ENCODE measurements around the gene ASCL2. TPM values are rescaled to one million over a fixed set of nuclear protein-coding genes. Genes with fewer than 3 reads are reported as not detected.

ASCL2 gene
- 1 to 10 TPM in 2 of 6 donors, under 1 TPM in 4; 0.24 to 1.4 (median 0.69) TPM for total RNA-seq
- polyA plus RNA-seq = 1 to 10 TPM; 1.4 to 7.0 TPM

- Histone ChIP-seq H3K36me3 (no peaks in the 10 kb centered on the region), H3K27me3 (peaks cover 0 to 9% (median 3%) of the 10 kb centered on the region in 4 donors), H3K4me3 (peak within 1 kb of the TSS; percentile 10 to 51 (median 28)), H3K9me3 (no peaks in the 10 kb centered on the region), H3K27ac (peak within 1 kb of the TSS; percentile 5 to 67 (median 37)), H3K4me1 (peaks cover 0 to 3% (median 0%) of the 10 kb centered on the region in 3 donors)
- TF ChIP-seq CTCF (IDR thresholded peaks at IDR 0.05) = no peak
- ATAC-seq = peak in 1 of 4 donors; percentile 10
- DNase-seq = peak in 1 of 6 donors; percentile 61
- FAIRE-seq = no peak
- intact Hi-C loops (cut with DNase I) = no loop called here
- 3 to 4% methylated on average over 75 to 89 of the region's 89 CpGs for WGBS, 2 donors
Measured at GRCh38 chr11:2270322-2271076, at the start of gene ASCL2. ASCL2 (minus strand) TSS chr11:2270588; CDS start chr11:2270332, 256 bp downstream.

GRCh38 chr11:2319791-2320472 is 49.5 kb upstream of the ASCL2 start:
- no peak for TF ChIP-seq CTCF (IDR thresholded peaks at IDR 0.05)
- H3K9me3 ChIP-seq = no peaks in the 10 kb centered on the region
- no peaks in the 10 kb centered on the region for H3K27me3 ChIP-seq
- H3K4me3 ChIP-seq = no peak overlapping the region
- 77 to 80% methylated on average over 10 of the region's 10 CpGs for WGBS, 2 donors
- H3K36me3 ChIP-seq = no peaks in the 10 kb centered on the region
- intact Hi-C loops (cut with DNase I) = loop anchor here in 1 of 3 donors (5.0 kb wide), 1 partner anchor 92 kb away; no protein-coding TSS in a partner anchor
- no peak for DNase-seq
- peaks cover 0 to 3% (median 0%) of the 10 kb centered on the region in 3 donors for H3K4me1 ChIP-seq
- no peak for ATAC-seq
- no peak overlapping the region for H3K27ac ChIP-seq
- no peak for FAIRE-seq

GRCh38 chr11:2318707-2319106 is 48.3 kb upstream of the ASCL2 start:
- Histone ChIP-seq H3K36me3 (no peaks in the 10 kb centered on the region), H3K27me3 (no peaks in the 10 kb centered on the region), H3K27ac (no peak overlapping the region), H3K9me3 (no peaks in the 10 kb centered on the region), H3K4me3 (no peak overlapping the region), H3K4me1 (peaks cover 9 to 12% (median 9%) of the 10 kb centered on the region in 3 donors)
- 92 to 97% methylated on average over 7 of the region's 7 CpGs for WGBS, 2 donors
- no peak for FAIRE-seq
- no peak for ATAC-seq
- DNase-seq = no peak
- intact Hi-C loops (cut with DNase I) = no loop called here
- TF ChIP-seq CTCF (IDR thresholded peaks at IDR 0.05) = no peak

- intact Hi-C loops (cut with DNase I) = no loop called here
- ATAC-seq (no peak), FAIRE-seq (no peak), DNase-seq (no peak)
- H3K36me3 ChIP-seq = no peaks in the 10 kb centered on the region
- H3K27me3 ChIP-seq = no peaks in the 10 kb centered on the region
- no peak for TF ChIP-seq CTCF (IDR thresholded peaks at IDR 0.05)
- H3K9me3 ChIP-seq = no peaks in the 10 kb centered on the region
- H3K4me3 ChIP-seq = no peak overlapping the region
- WGBS, 2 donors = 78 to 86% methylated on average over 4 of the region's 4 CpGs
- H3K27ac ChIP-seq = no peak overlapping the region
- peaks cover 9 to 12% (median 9%) of the 10 kb centered on the region in 3 donors for H3K4me1 ChIP-seq
Measured at GRCh38 chr11:2318123-2318522, 47.7 kb upstream of the ASCL2 start.

Data from pancreas (tissue), 10 donors.